Upper lobe of left lung (tissue), 6 donors: ENCODE data around the gene ZBTB45. TPM values are rescaled to one million over a fixed set of nuclear protein-coding genes. Genes with fewer than 3 reads are reported as not detected.
"Not testable (repeated sequence)": the region's sequence is repeated elsewhere in the genome, so short reads cannot be mapped to it uniquely, and the experiment has no call there.

ENCODE experiments used
- ATAC-seq, 2 donors: fragments of 200-7000 bp; cut with Tn5 transposase; one replicate each; pipeline ENCODE4 v1.9.1; 2022; ENCODE audit warnings: mild to moderate bottlenecking in 2 of 2, moderate library complexity in 2 of 2; ENCODE audit not compliant: low FRiP score in 2 of 2
- DNase-seq, 2 donors: peaks; one replicate each; pipeline ENCODE4 v3.0.0-alpha.2; 2019 to 2020
- H3K27ac ChIP-seq, 4 donors: fragments of 200-600 bp; sonication (generic); one replicate each; pipeline ENCODE4 v1.5.1; 2016 to 2019
- H3K27me3 ChIP-seq, 4 donors: fragments of 200-600 bp; sonication (generic); one replicate each; pipeline ENCODE4 v1.5.1; 2017 to 2019
- H3K36me3 ChIP-seq, 4 donors: fragments of 200-600 bp; sonication (generic); one replicate each; pipeline ENCODE4 v1.5.1; 2016 to 2019
- H3K4me1 ChIP-seq, 4 donors: fragments of 200-600 bp; sonication (generic); one replicate each; pipeline ENCODE4 v1.5.1; 2018 to 2019
- H3K4me3 ChIP-seq, 4 donors: fragments of 200-600 bp; sonication (generic); one replicate each; pipeline ENCODE4 v1.5.1; 2017 to 2019; ENCODE audit warnings: mild to moderate bottlenecking in 2 of 4, moderate library complexity in 1 of 4
- H3K9me3 ChIP-seq, 4 donors: fragments of 200-600 bp; sonication (generic); one replicate each; pipeline ENCODE4 v1.5.1; 2018 to 2019
- EP300 ChIP-seq, 4 donors: sonication (generic); formaldehyde crosslinking; IDR thresholded peaks; one replicate each; pipeline ENCODE4 v1.5.1; 2017; ENCODE audit warnings: antibody characterized with exemption in 4 of 4, control low read depth in 2 of 4
- POLR2A ChIP-seq, 4 donors: fragments of 450-650 bp; IDR thresholded peaks; one replicate each; pipeline ENCODE4 v1.5.1; 2016 to 2017; ENCODE audit warnings: antibody characterized with exemption in 4 of 4, mild to moderate bottlenecking in 2 of 4
- POLR2AphosphoS5 ChIP-seq, 2 donors: sonication (generic); formaldehyde crosslinking; IDR thresholded peaks; one replicate each; pipeline ENCODE4 v1.5.1; 2017; ENCODE audit warnings: antibody characterized with exemption in 2 of 2
- WGBS, 2 donors: methylation state at CpG; one replicate each; pipeline ENCODE4 v1.1.5; 2017 to 2018; 5-methylcytosine and 5-hydroxymethylcytosine counted together
- total RNA-seq, 6 donors: library from RNA; depleted of rRNA in 4 of 6; stranded (reverse); fragments of >200 nt in 4 of 6; gene quantifications; one replicate each; pipeline versions ENCODE4 v1.1.0 to v1.2.1, GENCODE V29; 2016 to 2021
- TF ChIP-seq, protein P1 (sequence below), 6 experiments: fragments of 450-650 bp in 4 of 6; fragments of 200-600 bp in 2 of 6; sonication (generic) in 2 of 6; IDR thresholded peaks; one replicate each; pipeline ENCODE4 v1.5.1; 2016 to 2019; ENCODE audit warnings: antibody characterized with exemption in 6 of 6
- donor health status: DM: no; HTN: no; CAD: no; lungs with moderate emphysema.
- donor health status: DM: no; HTN: yes; CAD: no; lungs with severe emphysema.

Gene ZBTB45
- total RNA-seq, 6 donors from 2014 or later = 11.9 to 19.7 (median 15.0) TPM

GRCh38 chr19:58491393-58491792 is 28.2 kb downstream of the ZBTB45 start:
- no peak overlapping the region for H3K4me3 ChIP-seq
- no peaks in the 10 kb centered on the region for H3K4me1 ChIP-seq
- H3K9me3 ChIP-seq = no peaks in the 10 kb centered on the region
- 84% methylated on average over 5 of the region's 5 CpGs for WGBS, 2 donors
- no peak for TF ChIP-seq EP300 (IDR thresholded peaks at IDR 0.05)
- no peak for TF ChIP-seq POLR2AphosphoS5 (IDR thresholded peaks at IDR 0.05)
- TF ChIP-seq POLR2A (IDR thresholded peaks at IDR 0.05) = no peak
- TF ChIP-seq, protein P1, sequence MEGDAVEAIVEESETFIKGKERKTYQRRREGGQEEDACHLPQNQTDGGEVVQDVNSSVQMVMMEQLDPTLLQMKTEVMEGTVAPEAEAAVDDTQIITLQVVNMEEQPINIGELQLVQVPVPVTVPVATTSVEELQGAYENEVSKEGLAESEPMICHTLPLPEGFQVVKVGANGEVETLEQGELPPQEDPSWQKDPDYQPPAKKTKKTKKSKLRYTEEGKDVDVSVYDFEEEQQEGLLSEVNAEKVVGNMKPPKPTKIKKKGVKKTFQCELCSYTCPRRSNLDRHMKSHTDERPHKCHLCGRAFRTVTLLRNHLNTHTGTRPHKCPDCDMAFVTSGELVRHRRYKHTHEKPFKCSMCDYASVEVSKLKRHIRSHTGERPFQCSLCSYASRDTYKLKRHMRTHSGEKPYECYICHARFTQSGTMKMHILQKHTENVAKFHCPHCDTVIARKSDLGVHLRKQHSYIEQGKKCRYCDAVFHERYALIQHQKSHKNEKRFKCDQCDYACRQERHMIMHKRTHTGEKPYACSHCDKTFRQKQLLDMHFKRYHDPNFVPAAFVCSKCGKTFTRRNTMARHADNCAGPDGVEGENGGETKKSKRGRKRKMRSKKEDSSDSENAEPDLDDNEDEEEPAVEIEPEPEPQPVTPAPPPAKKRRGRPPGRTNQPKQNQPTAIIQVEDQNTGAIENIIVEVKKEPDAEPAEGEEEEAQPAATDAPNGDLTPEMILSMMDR (IDR thresholded peaks at IDR 0.05) = no peak
- no peak for ATAC-seq
- H3K27ac ChIP-seq = no peak overlapping the region
- H3K27me3 ChIP-seq = no peaks in the 10 kb centered on the region
- no peak for DNase-seq
- H3K36me3 ChIP-seq = no peaks in the 10 kb centered on the region

DNA sequence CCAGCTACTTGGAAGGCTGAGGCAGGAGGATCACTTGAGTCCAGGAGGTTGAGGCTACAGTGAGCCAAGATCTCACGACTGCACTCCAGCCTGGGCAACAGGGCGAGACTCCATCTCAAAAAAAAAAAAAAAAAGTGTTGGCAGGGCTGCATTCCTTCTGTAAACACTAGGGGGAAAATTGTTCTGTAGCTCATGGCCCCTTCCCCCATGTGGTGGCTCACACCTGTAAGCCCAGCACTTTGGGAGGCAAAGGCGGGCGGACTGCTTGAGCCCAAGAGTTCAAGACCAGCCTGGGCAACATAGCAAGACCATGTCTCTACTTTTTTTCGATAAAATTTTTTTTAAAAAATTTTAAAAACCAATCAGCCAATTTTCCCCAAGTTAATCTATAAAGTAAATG is 35.3 kb downstream of the ZBTB45 start:
- not testable (repeated sequence) for H3K27ac ChIP-seq, H3K4me3 ChIP-seq, ATAC-seq, H3K9me3 ChIP-seq, DNase-seq, H3K4me1 ChIP-seq, H3K27me3 ChIP-seq
- 84 to 89% methylated on average over 5 of the region's 5 CpGs for WGBS, 2 donors
- peaks cover 0 to 22% (median 20%) of the 10 kb centered on the region in 4 donors for H3K36me3 ChIP-seq

- H3K27me3 ChIP-seq = no peaks in the 10 kb centered on the region
- no peak overlapping the region for H3K4me3 ChIP-seq
- H3K27ac ChIP-seq = no peak overlapping the region
- 90 to 92% methylated on average over 2 of the region's 2 CpGs for WGBS, 2 donors
- DNase-seq (no peak), ATAC-seq (no peak)
- H3K4me1 ChIP-seq = no peaks in the 10 kb centered on the region
- peaks cover 0 to 28% (median 22%) of the 10 kb centered on the region in 4 donors for H3K36me3 ChIP-seq
- H3K9me3 ChIP-seq = no peaks in the 10 kb centered on the region
- TF ChIP-seq POLR2AphosphoS5 (IDR thresholded peaks at IDR 0.05) (no peak), EP300 (IDR thresholded peaks at IDR 0.05) (no peak), POLR2A (IDR thresholded peaks at IDR 0.05) (no peak)
- TF ChIP-seq, protein P1 (IDR thresholded peaks at IDR 0.05) = no peak
These were observed 35.8 kb downstream of the ZBTB45 start for GRCh38 chr19:58483776-58484175.

GRCh38 chr19:58482372-58482771 is 37.2 kb downstream of the ZBTB45 start:
- Histone ChIP-seq H3K9me3 (no peaks in the 10 kb centered on the region), H3K36me3 (peaks cover 0 to 33% (median 24%) of the 10 kb centered on the region in 4 donors), H3K4me3 (no peak overlapping the region), H3K4me1 (peaks cover 0 to under 1% (median under 1%) of the 10 kb centered on the region in 4 donors), H3K27ac (no peak overlapping the region), H3K27me3 (no peaks in the 10 kb centered on the region)
- no peak for ATAC-seq
- TF ChIP-seq EP300 (IDR thresholded peaks at IDR 0.05) = no peak
- TF ChIP-seq POLR2A (IDR thresholded peaks at IDR 0.05) = no peak
- TF ChIP-seq, protein P1 (IDR thresholded peaks at IDR 0.05) = no peak
- TF ChIP-seq POLR2AphosphoS5 (IDR thresholded peaks at IDR 0.05) = no peak
- 81 to 88% methylated on average over 4 to 7 of the region's 7 CpGs for WGBS, 2 donors
- no peak for DNase-seq

- DNase-seq (no peak), ATAC-seq (no peak)
- 75% methylated on average over 2 of the region's 2 CpGs for WGBS, 2 donors
These were observed 38.8 kb downstream of the ZBTB45 start for GRCh38 chr19:58480831-58481230.

More at GRCh38 chr19:58480831-58481230, 38.8 kb downstream of the ZBTB45 start:
- Histone ChIP-seq H3K9me3 (no peaks in the 10 kb centered on the region), H3K36me3 (peaks cover 0 to 33% (median 24%) of the 10 kb centered on the region in 4 donors), H3K27ac (no peak overlapping the region), H3K4me1 (peaks cover 7 to 13% (median 10%) of the 10 kb centered on the region in 4 donors), H3K27me3 (no peaks in the 10 kb centered on the region), H3K4me3 (no peak overlapping the region)
- no peak for TF ChIP-seq POLR2AphosphoS5 (IDR thresholded peaks at IDR 0.05)
- TF ChIP-seq POLR2A (IDR thresholded peaks at IDR 0.05) = no peak
- no peak for TF ChIP-seq EP300 (IDR thresholded peaks at IDR 0.05)
- TF ChIP-seq, protein P1 (IDR thresholded peaks at IDR 0.05) = no peak
